IMR-90 (cell line): ENCODE data around the gene CHST8. TPM values are rescaled to one million over a fixed set of nuclear protein-coding genes. Genes with fewer than 3 reads are reported as not detected.

Experiments
- ATAC-seq: fragments of 200-7000 bp; cut with Tn5 transposase; 2 replicates; pipeline ENCODE4 v1.9.1; 2020; ENCODE audit warnings: low read depth, mild to moderate bottlenecking, moderate library complexity
- BruUV-seq: library from RNA; stranded (reverse); fragments of 400-500 nt; replicated peaks from 2 replicates; lab custom pipeline; 2021; lab: Mats Ljungman, UMichigan
- CTCF ChIA-PET: fragments of 300-600 bp; formaldehyde crosslinking; extraction: SDS; loops from one replicate; lab custom pipeline; 2021; ENCODE audit warnings: antibody characterized with exemption; lab: Yijun Ruan, JAX
- POLR2A ChIA-PET: fragments of 300-600 bp; sonication (Branson Sonifier 250); formaldehyde crosslinking; loops from one replicate; lab custom pipeline; 2022; ENCODE audit warnings: antibody characterized with exemption; ENCODE audit not compliant: unreplicated experiment; lab: Charles Lee
- DNase-seq: peaks from one replicate; pipeline ENCODE4 v3.0.0; 2013
- H2AFZ ChIP-seq: replicated peaks from 2 replicates; pipeline ENCODE3; 2013; ENCODE audit warnings: low read length, mild to moderate bottlenecking; ENCODE audit not compliant: poor library complexity
- H2AK5ac ChIP-seq: 2 replicates; pipeline ENCODE4 v1.6.1; 2013; ENCODE audit warnings: low read depth, low read length, inconsistent platforms
- H2AK9ac ChIP-seq: replicated peaks from 2 replicates; pipeline ENCODE3; 2013; ENCODE audit warnings: mild to moderate bottlenecking, low read depth, low read length, moderate library complexity; ENCODE audit not compliant: poor library complexity
- H2BK120ac ChIP-seq: 2 replicates; pipeline ENCODE4 v1.6.1; 2013; ENCODE audit warnings: low read depth, low read length, inconsistent platforms
- H2BK15ac ChIP-seq: 3 replicates; pipeline ENCODE4 v1.6.1; 2013; ENCODE audit warnings: low read depth, low read length, inconsistent platforms
- H2BK20ac ChIP-seq: 2 replicates; pipeline ENCODE4 v1.6.1; 2013; ENCODE audit warnings: low read depth, mild to moderate bottlenecking, inconsistent platforms, low read length, moderate library complexity
- H2BK5ac ChIP-seq: 2 replicates; pipeline ENCODE4 v1.6.1; 2013; ENCODE audit warnings: mild to moderate bottlenecking, low read depth, low read length, inconsistent platforms; ENCODE audit not compliant: poor library complexity, severe bottlenecking
- H3K14ac ChIP-seq: replicated peaks from 2 replicates; pipeline ENCODE4 v1.6.1; 2013; ENCODE audit warnings: low read depth, low read length, inconsistent platforms
- H3K18ac ChIP-seq: 2 replicates; pipeline ENCODE4 v1.6.1; 2013; ENCODE audit warnings: low read depth, low read length, control low read depth
- H3K23ac ChIP-seq: 2 replicates; pipeline ENCODE4 v1.6.1; 2013; ENCODE audit warnings: low read depth, low read length, inconsistent platforms
- H3K27ac ChIP-seq: 2 replicates; pipeline ENCODE4 v1.5.1; 2013; ENCODE audit warnings: mild to moderate bottlenecking, control low read depth, low read length; ENCODE audit not compliant: insufficient read depth
- H3K27me3 ChIP-seq: 2 replicates; pipeline ENCODE4 v1.6.1; 2013; ENCODE audit warnings: low read length; ENCODE audit not compliant: control insufficient read depth, insufficient read depth
- H3K36me3 ChIP-seq: 2 replicates; pipeline ENCODE4 v1.6.1; 2013; ENCODE audit warnings: low read length, mixed read lengths; ENCODE audit not compliant: control insufficient read depth, insufficient read depth
- H3K4ac ChIP-seq: 2 replicates; pipeline ENCODE4 v1.6.1; 2013; ENCODE audit warnings: low read depth, low read length, inconsistent platforms
- H3K4me1 ChIP-seq: 2 replicates; pipeline ENCODE4 v1.6.1; 2013; ENCODE audit warnings: low read length, mixed read lengths; ENCODE audit not compliant: control insufficient read depth, insufficient read depth
- H3K4me2 ChIP-seq: 2 replicates; pipeline ENCODE4 v1.6.1; 2013; ENCODE audit warnings: low read depth, mild to moderate bottlenecking, control low read depth, low read length, moderate library complexity
- H3K4me3 ChIP-seq: 2 replicates; pipeline ENCODE4 v1.5.1; 2013; ENCODE audit warnings: low read depth, mild to moderate bottlenecking, control low read depth, low read length, moderate library complexity; ENCODE audit not compliant: insufficient read depth
- H3K56ac ChIP-seq: 2 replicates; pipeline ENCODE4 v1.6.1; 2013; ENCODE audit warnings: low read length, inconsistent platforms; ENCODE audit not compliant: insufficient read depth; ENCODE audit errors: extremely low read depth
- H3K79me1 ChIP-seq, 2 experiments: 2 replicates each; pipeline ENCODE4 v1.6.1; 2013; ENCODE audit warnings: low read length in 2 of 2, inconsistent platforms in 1 of 2, low read depth in 1 of 2
- H3K9ac ChIP-seq: 2 replicates; pipeline ENCODE4 v1.6.1; 2013; ENCODE audit warnings: low read depth, low read length, control low read depth
- H3K9me1 ChIP-seq: 2 replicates; pipeline ENCODE4 v1.6.1; 2013; ENCODE audit warnings: low read length, inconsistent platforms; ENCODE audit not compliant: insufficient read depth
- H3K9me3 ChIP-seq: 2 replicates; pipeline ENCODE4 v1.6.1; 2013; ENCODE audit warnings: low read length; ENCODE audit not compliant: control insufficient read depth, insufficient read depth
- H4K20me1 ChIP-seq: 2 replicates; pipeline ENCODE4 v1.6.1; 2013; ENCODE audit warnings: low read length, inconsistent platforms; ENCODE audit not compliant: insufficient read depth
- H4K5ac ChIP-seq: 2 replicates; pipeline ENCODE4 v1.6.1; 2013; ENCODE audit warnings: mild to moderate bottlenecking, low read depth, low read length, control low read depth
- H4K8ac ChIP-seq, 2 experiments: 2 replicates each; pipeline ENCODE4 v1.6.1; 2013; ENCODE audit warnings: low read depth in 2 of 2, low read length in 2 of 2, control low read depth in 1 of 2, inconsistent platforms in 1 of 2
- H4K91ac ChIP-seq: 2 replicates; pipeline ENCODE4 v1.6.1; 2013; ENCODE audit warnings: low read depth, low read length, inconsistent platforms; ENCODE audit not compliant: insufficient read depth
- CHD1 ChIP-seq: IDR thresholded peaks from 2 replicates; pipeline ENCODE4 v1.6.1; 2012; ENCODE audit warnings: low read depth, low read length, improper control_type of control experiment
- FOS ChIP-seq: fragments of 150-350 bp; IDR thresholded peaks from 2 replicates; pipeline ENCODE4 v1.6.1; 2016; ENCODE audit warnings: low read depth, low read length
- MAFK ChIP-seq: IDR thresholded peaks from 2 replicates; pipeline ENCODE4 v1.6.1; 2012; ENCODE audit warnings: low read depth, low read length, improper control_type of control experiment
- MAZ ChIP-seq: IDR thresholded peaks from 2 replicates; pipeline ENCODE4 v1.6.1; 2012; ENCODE audit warnings: low read depth, mild to moderate bottlenecking, low read length, improper control_type of control experiment, moderate library complexity, borderline replicate concordance
- MXI1 ChIP-seq: IDR thresholded peaks from 2 replicates; pipeline ENCODE4 v1.6.1; 2012; ENCODE audit warnings: low read depth, mild to moderate bottlenecking, low read length, moderate library complexity, borderline replicate concordance
- NFE2L2 ChIP-seq: fragments of 150-350 bp; IDR thresholded peaks from 2 replicates; pipeline ENCODE4 v1.6.1; 2016; ENCODE audit warnings: low read depth, mild to moderate bottlenecking, low read length
- POLR2A ChIP-seq: IDR thresholded peaks from 2 replicates; pipeline ENCODE4 v1.6.1; 2012; ENCODE audit warnings: mild to moderate bottlenecking, low read depth, low read length
- RAD21 ChIP-seq: IDR thresholded peaks from 2 replicates; pipeline ENCODE4 v1.6.1; 2012; ENCODE audit warnings: low read length, improper control_type of control experiment
- RCOR1 ChIP-seq: IDR thresholded peaks from 2 replicates; pipeline ENCODE4 v1.6.1; 2012; ENCODE audit warnings: mild to moderate bottlenecking, low read length, improper control_type of control experiment; ENCODE audit not compliant: insufficient replicate concordance
- WGBS, 2 experiments: methylation state at CpG; one replicate each; pipeline versions ENCODE4 v1.1.5 to v1.1.7; 2013; ENCODE audit warnings: missing lambda C conversion rate in 2 of 2; ENCODE audit not compliant: insufficient read length in 1 of 2; ENCODE audit errors: extremely low coverage in 2 of 2; 5-methylcytosine and 5-hydroxymethylcytosine counted together
- dilution Hi-C: fragments of 300-500 bp; cut with HindIII; formaldehyde crosslinking; loops from one replicate; pipeline ENCODE4 v1.14.3; 2018; ENCODE audit warnings: low sequenced_read_pairs; ENCODE audit not compliant: unreplicated experiment
- in situ Hi-C: fragments of 300-500 bp; cut with MboI; formaldehyde crosslinking; loops from 3 replicates; pipeline ENCODE4 v1.14.3; 2019; ENCODE audit warnings: low sequenced_read_pairs, inconsistent platforms, mixed read lengths
- intact Hi-C: fragments of 100-400 bp; cut with micrococcal nuclease; formaldehyde crosslinking; loops from 2 replicates; pipeline ENCODE4 v1.10.0; 2022
- polyA plus RNA-seq, 3 experiments: library from polyadenylated mRNA; depleted of rRNA; stranded (reverse); fragments of >200 nt; gene quantifications; 2 replicates each; pipeline ENCODE4 v1.2.3, GENCODE V29; 2012; ENCODE audit warnings: low replicate concordance in 1 of 3
- total RNA-seq: library from RNA; depleted of rRNA; stranded (reverse); fragments of >200 nt; gene quantifications from 2 replicates; pipeline ENCODE4 v1.2.3, GENCODE V29; 2012
- TF ChIP-seq, protein P1 (sequence below): fragments of 150-350 bp; IDR thresholded peaks from 2 replicates; pipeline ENCODE4 v1.6.1; 2017; ENCODE audit warnings: mild to moderate bottlenecking, antibody characterized with exemption, low read length, low read depth
- TF ChIP-seq, protein P2 (sequence below): fragments of 150-350 bp; IDR thresholded peaks from 2 replicates; pipeline ENCODE4 v1.6.1; 2016; ENCODE audit warnings: low read depth, mild to moderate bottlenecking, low read length, moderate library complexity, borderline replicate concordance
- TF ChIP-seq, protein P3 (sequence below): conservative IDR thresholded peaks from 2 replicates; pipeline ENCODE4 v1.5.1; 2012; ENCODE audit warnings: mild to moderate bottlenecking, low read depth, low read length, improper control_type of control experiment

The CHST8 gene
- total and polyA plus RNA-seq, 2 of the 4 experiments (the other 2 are of a cell fraction), result not detected

DNA sequence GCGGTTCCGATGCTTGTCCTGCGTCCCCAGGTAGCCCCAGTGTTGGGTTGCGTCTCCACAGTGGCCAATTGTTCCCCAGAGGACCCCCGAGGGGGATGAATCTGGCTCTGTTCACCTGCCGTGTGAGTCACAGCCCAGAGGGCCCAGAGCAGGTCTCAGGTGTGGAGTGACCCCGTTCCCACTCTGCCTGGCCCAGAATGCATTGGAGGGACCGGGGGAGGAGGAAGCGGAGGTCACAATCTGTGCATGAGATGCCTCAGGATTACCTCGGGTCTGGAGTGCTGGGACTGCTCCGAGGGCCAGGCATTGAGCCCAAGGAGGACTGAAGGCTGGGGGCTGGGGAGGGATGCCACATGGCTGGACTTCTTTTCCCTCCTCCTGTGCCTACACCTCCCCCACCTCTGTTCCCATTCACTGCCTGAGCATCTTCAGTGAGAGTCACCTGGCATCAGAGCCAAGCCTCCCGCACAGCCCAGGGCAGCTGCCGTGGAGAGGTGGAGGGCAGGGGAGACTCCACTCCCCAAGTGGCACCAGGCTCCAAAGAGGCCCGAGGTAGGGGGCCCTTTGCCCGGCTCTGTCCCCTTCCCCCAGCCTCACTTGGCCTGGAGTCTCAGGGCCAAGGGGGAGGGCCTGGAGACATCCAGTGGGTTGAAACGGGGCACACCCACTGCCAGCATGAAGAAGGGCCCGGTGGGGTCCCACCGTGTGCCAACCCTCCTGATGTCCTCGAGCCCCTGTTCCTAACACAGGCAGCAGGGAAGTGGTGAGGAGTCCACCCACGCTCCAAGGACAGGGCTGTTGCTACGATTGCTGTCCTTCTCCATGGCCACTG, 81.1 kb downstream of the CHST8 start:
- Histone ChIP-seq H2AK9ac (no peak overlapping the region), H3K36me3 (no peaks in the 10 kb centered on the region), H3K9me1 (no peaks in the 10 kb centered on the region), H3K4me3 (no peak overlapping the region), H3K9me3 (no peaks in the 10 kb centered on the region), H4K91ac (no peak overlapping the region), H4K5ac (no peak overlapping the region), H3K4me2 (no peak overlapping the region), H4K20me1 (no peaks in the 10 kb centered on the region), H3K9ac (no peak overlapping the region), H3K27me3 (no peaks in the 10 kb centered on the region), H4K8ac (no peak overlapping the region), H2BK5ac (no peak overlapping the region), H3K18ac (no peak overlapping the region), H3K56ac (no peak overlapping the region), H3K14ac (no peak overlapping the region), H2AK5ac (no peak overlapping the region), H2AFZ (no peak overlapping the region), H3K4ac (no peak overlapping the region), H2BK15ac (no peak overlapping the region), H3K27ac (no peak overlapping the region), H2BK120ac (no peak overlapping the region), H3K79me1 (no peaks in the 10 kb centered on the region), H3K23ac (no peak overlapping the region), H3K4me1 (no peaks in the 10 kb centered on the region), H2BK20ac (no peak overlapping the region)
- 58% methylated on average over 15 of the region's 21 CpGs; no CpG with 5 or more reads in 1 of the 2 experiments for WGBS, 2 experiments
- ChIA-PET POLR2A (no interaction called here), CTCF (no interaction called here)
- ATAC-seq (no peak), DNase-seq (no peak)
- no TSS peak for BruUV-seq
- dilution Hi-C loops (no loop called here), in situ Hi-C loops (no loop called here), intact Hi-C loops (no loop called here)
- TF ChIP-seq RCOR1, result no peak
- TF ChIP-seq MAZ, result no peak
- TF ChIP-seq, protein P1, sequence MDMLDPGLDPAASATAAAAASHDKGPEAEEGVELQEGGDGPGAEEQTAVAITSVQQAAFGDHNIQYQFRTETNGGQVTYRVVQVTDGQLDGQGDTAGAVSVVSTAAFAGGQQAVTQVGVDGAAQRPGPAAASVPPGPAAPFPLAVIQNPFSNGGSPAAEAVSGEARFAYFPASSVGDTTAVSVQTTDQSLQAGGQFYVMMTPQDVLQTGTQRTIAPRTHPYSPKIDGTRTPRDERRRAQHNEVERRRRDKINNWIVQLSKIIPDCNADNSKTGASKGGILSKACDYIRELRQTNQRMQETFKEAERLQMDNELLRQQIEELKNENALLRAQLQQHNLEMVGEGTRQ, result no peak
- TF ChIP-seq, protein P2, sequence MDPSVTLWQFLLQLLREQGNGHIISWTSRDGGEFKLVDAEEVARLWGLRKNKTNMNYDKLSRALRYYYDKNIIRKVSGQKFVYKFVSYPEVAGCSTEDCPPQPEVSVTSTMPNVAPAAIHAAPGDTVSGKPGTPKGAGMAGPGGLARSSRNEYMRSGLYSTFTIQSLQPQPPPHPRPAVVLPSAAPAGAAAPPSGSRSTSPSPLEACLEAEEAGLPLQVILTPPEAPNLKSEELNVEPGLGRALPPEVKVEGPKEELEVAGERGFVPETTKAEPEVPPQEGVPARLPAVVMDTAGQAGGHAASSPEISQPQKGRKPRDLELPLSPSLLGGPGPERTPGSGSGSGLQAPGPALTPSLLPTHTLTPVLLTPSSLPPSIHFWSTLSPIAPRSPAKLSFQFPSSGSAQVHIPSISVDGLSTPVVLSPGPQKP, result no peak
- no peak for TF ChIP-seq NFE2L2
- no peak for TF ChIP-seq RAD21
- TF ChIP-seq, protein P3, sequence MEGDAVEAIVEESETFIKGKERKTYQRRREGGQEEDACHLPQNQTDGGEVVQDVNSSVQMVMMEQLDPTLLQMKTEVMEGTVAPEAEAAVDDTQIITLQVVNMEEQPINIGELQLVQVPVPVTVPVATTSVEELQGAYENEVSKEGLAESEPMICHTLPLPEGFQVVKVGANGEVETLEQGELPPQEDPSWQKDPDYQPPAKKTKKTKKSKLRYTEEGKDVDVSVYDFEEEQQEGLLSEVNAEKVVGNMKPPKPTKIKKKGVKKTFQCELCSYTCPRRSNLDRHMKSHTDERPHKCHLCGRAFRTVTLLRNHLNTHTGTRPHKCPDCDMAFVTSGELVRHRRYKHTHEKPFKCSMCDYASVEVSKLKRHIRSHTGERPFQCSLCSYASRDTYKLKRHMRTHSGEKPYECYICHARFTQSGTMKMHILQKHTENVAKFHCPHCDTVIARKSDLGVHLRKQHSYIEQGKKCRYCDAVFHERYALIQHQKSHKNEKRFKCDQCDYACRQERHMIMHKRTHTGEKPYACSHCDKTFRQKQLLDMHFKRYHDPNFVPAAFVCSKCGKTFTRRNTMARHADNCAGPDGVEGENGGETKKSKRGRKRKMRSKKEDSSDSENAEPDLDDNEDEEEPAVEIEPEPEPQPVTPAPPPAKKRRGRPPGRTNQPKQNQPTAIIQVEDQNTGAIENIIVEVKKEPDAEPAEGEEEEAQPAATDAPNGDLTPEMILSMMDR, result no peak
- TF ChIP-seq CHD1, result no peak
- no peak for TF ChIP-seq MXI1
- TF ChIP-seq FOS, result no peak
- no peak for TF ChIP-seq POLR2A
- TF ChIP-seq MAFK, result no peak
